ENCODE measurements around the gene NRP1.

The NRP1 gene

GRCh38 chr10:33347211-33347610, 12.7 kb upstream of the NRP1 start:
- no peak for DNase-seq

- peak; percentile 54 to 59 for DNase-seq
These were observed 10.8 kb upstream of the NRP1 start for GRCh38 chr10:33345236-33345635.

GRCh38 chr10:33344676-33345075, 10.2 kb upstream of the NRP1 start:
- DNase-seq = no peak

GRCh38 chr10:33341637-33342036, 7.2 kb upstream of the NRP1 start:
- no peak for DNase-seq

- peak; percentile 13 to 47 for DNase-seq
These were observed 3.0 kb upstream of the NRP1 start for GRCh38 chr10:33337326-33337957.

GRCh38 chr10:33336582-33337325, 2.3 kb upstream of the NRP1 start:
- DNase-seq = peak in 1 of 2 experiments; percentile 54

- peak in 1 of 2 experiments; percentile 13 for DNase-seq
These were observed 1.5 kb upstream of the NRP1 start for GRCh38 chr10:33335801-33336581.

GRCh38 chr10:33335551-33335800, 1.0 kb upstream of the NRP1 start:
- DNase-seq = peak; percentile 29 to 58

GRCh38 chr10:33334805-33335550, 511 bp upstream of the NRP1 start:
- DNase-seq = peak; percentile 59 to 74

GRCh38 chr10:33333260-33334101, 986 bp downstream of the NRP1 start:
- peak in 1 of 2 experiments; percentile 15 for DNase-seq

- DNase-seq = no peak
These were observed 2.0 kb downstream of the NRP1 start for GRCh38 chr10:33332183-33333065.

- DNase-seq = no peak
These were observed 3.1 kb downstream of the NRP1 start for GRCh38 chr10:33331379-33331694.

GRCh38 chr10:33330543-33331378, 3.7 kb downstream of the NRP1 start:
- peak; percentile 66 to 79 for DNase-seq

- DNase-seq = no peak
These were observed 5.3 kb downstream of the NRP1 start for GRCh38 chr10:33329178-33329577.

- DNase-seq = no peak
These were observed 6.2 kb downstream of the NRP1 start for GRCh38 chr10:33328253-33328652.

GRCh38 chr10:33327751-33328150, 6.7 kb downstream of the NRP1 start:
- DNase-seq = no peak

- DNase-seq = no peak
These were observed 7.5 kb downstream of the NRP1 start for GRCh38 chr10:33326933-33327332.

GRCh38 chr10:33325929-33326328, 8.5 kb downstream of the NRP1 start:
- no peak for DNase-seq

GRCh38 chr10:33323721-33324120, 10.7 kb downstream of the NRP1 start:
- no peak for DNase-seq

GRCh38 chr10:33321516-33321915, 13.0 kb downstream of the NRP1 start:
- no peak for DNase-seq

- no peak for DNase-seq
These were observed 14.2 kb downstream of the NRP1 start for GRCh38 chr10:33320288-33320687.
